Spleen (tissue), 11 donors: ENCODE measurements around the gene PSD2. TPM values are rescaled to one million over a fixed set of nuclear protein-coding genes. Genes with fewer than 3 reads are reported as not detected.

Experiments
- DNase-seq: peaks from one replicate; pipeline ENCODE4 v3.0.0-alpha.2; 2020
- H3K27ac ChIP-seq, 8 donors: fragments of 200-600 bp; sonication (generic) in 7 of 8; 1 replicate in 4 of 8; 2 replicates in 4 of 8; pipeline versions ENCODE4 v1.5.0 to v1.8.0; 2016 to 2021; ENCODE audit warnings: inconsistent platforms in 4 of 8, mild to moderate bottlenecking in 4 of 8, moderate library complexity in 1 of 8
- H3K27me3 ChIP-seq, 7 donors: fragments of 200-600 bp; sonication (generic) in 6 of 7; replicated peaks in 1 of 7; 1 replicate in 4 of 7; 2 replicates in 3 of 7; pipeline versions ENCODE4 v1.5.0 to v1.8.0; 2016 to 2021; ENCODE audit warnings: inconsistent platforms in 3 of 7, mild to moderate bottlenecking in 1 of 7
- H3K36me3 ChIP-seq, 6 donors: fragments of 200-600 bp; sonication (generic) in 5 of 6; 1 replicate in 4 of 6; 2 replicates in 2 of 6; pipeline versions ENCODE4 v1.5.0 to v1.8.0; 2016 to 2021; ENCODE audit warnings: inconsistent platforms in 2 of 6
- H3K4me1 ChIP-seq, 6 donors: fragments of 200-600 bp; sonication (generic) in 5 of 6; 1 replicate in 3 of 6; 2 replicates in 3 of 6; pipeline versions ENCODE4 v1.5.0 to v1.8.0; 2016 to 2021; ENCODE audit warnings: inconsistent platforms in 3 of 6
- H3K4me3 ChIP-seq, 8 donors: fragments of 200-600 bp; sonication (generic) in 7 of 8; 1 replicate in 4 of 8; 2 replicates in 4 of 8; pipeline versions ENCODE4 v1.5.0 to v1.8.0; 2016 to 2021; ENCODE audit warnings: inconsistent platforms in 4 of 8, mild to moderate bottlenecking in 4 of 8, moderate library complexity in 2 of 8
- H3K9me3 ChIP-seq, 8 donors: fragments of 200-600 bp; sonication (generic) in 7 of 8; 1 replicate in 4 of 8; 2 replicates in 4 of 8; pipeline versions ENCODE4 v1.5.0 to v1.8.0; 2016 to 2021; ENCODE audit warnings: inconsistent platforms in 4 of 8
- CTCF ChIP-seq, 11 experiments: fragments of 200-600 bp in 7 of 11; fragments of 450-650 bp in 4 of 11; sonication (generic) in 4 of 11; IDR thresholded peaks in 8 of 11; conservative IDR thresholded peaks in 3 of 11; 1 replicate in 7 of 11; 2 replicates in 4 of 11; pipeline versions ENCODE4 v1.4.0 to v1.8.0; 2016 to 2021; ENCODE audit warnings: antibody characterized with exemption in 11 of 11, inconsistent platforms in 4 of 11, mild to moderate bottlenecking in 1 of 11
- POLR2A ChIP-seq, 3 donors: fragments of 450-650 bp; IDR thresholded peaks; one replicate each; pipeline ENCODE4 v1.5.1; 2017; ENCODE audit warnings: antibody characterized with exemption in 3 of 3, mild to moderate bottlenecking in 1 of 3
- POLR2AphosphoS5 ChIP-seq, 3 donors: sonication (generic); formaldehyde crosslinking; IDR thresholded peaks; one replicate each; pipeline ENCODE4 v1.5.1; 2017; ENCODE audit warnings: antibody characterized with exemption in 3 of 3
- WGBS, 5 donors: extraction: QIAGEN DNeasy Blood & Tissue Kit in 3 of 5; methylation state at CpG; one replicate each; pipeline versions ENCODE4 v1.1.5 to v1.1.7; 2013 to 2018; 5-methylcytosine and 5-hydroxymethylcytosine counted together
- intact Hi-C: fragments of 100-400 bp; cut with DNase I; formaldehyde crosslinking; loops from one replicate; pipeline ENCODE4 v1.15.0; 2023; ENCODE audit warnings: low total_unique reads
- polyA plus RNA-seq, 3 donors: library from polyadenylated mRNA; stranded (reverse); fragments of 200-250 nt; gene quantifications; one replicate each; pipeline ENCODE4 v1.2.1, GENCODE V29; 2013
- total RNA-seq, 7 donors: library from RNA; depleted of rRNA in 3 of 7; stranded (reverse); fragments of >200 nt in 3 of 7; fragmentation: NEBNext Ultra II Directional in 4 of 7; extraction: Animal tissue kit (Norgen Biotek cat#: 25700) in 4 of 7; gene quantifications; one replicate each; pipeline versions ENCODE4 v1.1.0 to v1.2.1, GENCODE V29; 2016 to 2021
- donor health status: healthy with polysubstance abuse.
- donor health status: DM: no; HTN: no; CAD: no; lungs with moderate emphysema.
- donor health status: DM: no; HTN: no; CAD: no.
- donor health status: Bipolar disorder and iron deficiency.
- donor health status: healthy.
- donor health status: DM: no; HTN: no; CAD: no.
- donor health status: DM: yes; HTN: yes; CAD: no.

The PSD2 gene
- total and polyA plus RNA-seq, 10 donors, result 0.03 to 0.42 (median 0.21) TPM; not detected in 1

DNA sequence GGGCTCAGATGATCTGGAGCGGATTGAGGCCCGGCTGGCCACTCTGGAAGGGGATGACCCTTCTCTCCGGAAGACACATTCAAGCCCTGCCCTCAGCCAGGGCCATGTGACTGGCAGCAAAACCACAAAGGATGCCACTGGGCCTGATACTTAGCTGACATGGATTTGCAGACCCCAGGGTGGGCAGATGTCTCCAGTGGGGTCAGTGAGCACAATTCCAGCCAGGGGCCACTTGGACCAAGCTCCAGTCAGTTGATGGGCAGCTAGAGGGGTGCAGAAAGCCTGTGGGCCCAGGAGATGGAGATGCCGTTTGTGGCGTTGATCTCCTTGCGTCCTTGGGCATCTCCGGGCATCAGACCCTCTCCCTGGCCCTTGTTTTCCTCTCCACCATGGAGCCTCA is 46.7 kb downstream of the PSD2 start:
- no peak overlapping the region for H3K4me3 ChIP-seq
- no peaks in the 10 kb centered on the region for H3K36me3 ChIP-seq
- TF ChIP-seq POLR2A (IDR thresholded peaks at IDR 0.05), result no peak
- no peak for TF ChIP-seq CTCF (IDR thresholded peaks at IDR 0.05 in 8 of 11, conservative IDR thresholded peaks at IDR 0.05 in 3 of 11)
- no peak for TF ChIP-seq POLR2AphosphoS5 (IDR thresholded peaks at IDR 0.05)
- H3K4me1 ChIP-seq, result peaks cover 0 to 18% (median 5%) of the 10 kb centered on the region in 6 donors
- intact Hi-C loops, result no loop called here
- WGBS, 5 donors, result 84 to 98% (median 88%) methylated on average over 7 of the region's 7 CpGs
- DNase-seq, result peak; percentile 52
- H3K27me3 ChIP-seq, result peaks cover 0 to 19% (median 0%) of the 10 kb centered on the region in 7 donors
- H3K9me3 ChIP-seq, result no peaks in the 10 kb centered on the region
- H3K27ac ChIP-seq, result no peak overlapping the region

DNA sequence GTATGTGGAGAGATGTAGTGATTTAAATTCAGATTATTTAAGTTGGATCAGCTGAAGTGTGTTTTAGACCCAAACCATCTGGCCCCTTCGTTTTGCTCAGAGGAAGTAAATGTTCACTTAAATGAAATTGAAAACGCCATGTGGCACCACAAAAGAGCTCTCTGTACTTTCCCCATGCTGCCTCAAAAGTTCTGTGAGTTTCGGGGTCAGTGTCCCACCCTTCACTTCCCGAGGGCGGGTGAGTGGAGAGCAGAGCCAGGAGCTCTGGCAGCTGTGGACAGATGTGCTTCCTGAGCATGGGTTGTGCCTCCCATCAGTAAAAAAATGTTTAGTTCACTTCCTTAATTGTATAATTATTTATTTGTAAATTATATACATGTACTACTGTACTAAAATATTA is 48.4 kb downstream of the PSD2 start:
- Histone ChIP-seq H3K27ac (no peak overlapping the region), H3K4me1 (peaks cover 0 to 32% (median 16%) of the 10 kb centered on the region in 6 donors), H3K4me3 (no peak overlapping the region), H3K36me3 (no peaks in the 10 kb centered on the region), H3K9me3 (no peaks in the 10 kb centered on the region), H3K27me3 (peaks cover 0 to 34% (median 0%) of the 10 kb centered on the region in 7 donors)
- intact Hi-C loops, result loop anchor here (2.0 kb wide), 1 partner anchor 123 kb away; no protein-coding TSS in a partner anchor
- 15 to 27% (median 18%) methylated on average over 5 of the region's 5 CpGs for WGBS, 5 donors
- DNase-seq, result no peak
- TF ChIP-seq CTCF (IDR thresholded peaks at IDR 0.05 in 8 of 11, conservative IDR thresholded peaks at IDR 0.05 in 3 of 11), result no peak
- TF ChIP-seq POLR2A (IDR thresholded peaks at IDR 0.05), result no peak
- TF ChIP-seq POLR2AphosphoS5 (IDR thresholded peaks at IDR 0.05), result no peak

DNA sequence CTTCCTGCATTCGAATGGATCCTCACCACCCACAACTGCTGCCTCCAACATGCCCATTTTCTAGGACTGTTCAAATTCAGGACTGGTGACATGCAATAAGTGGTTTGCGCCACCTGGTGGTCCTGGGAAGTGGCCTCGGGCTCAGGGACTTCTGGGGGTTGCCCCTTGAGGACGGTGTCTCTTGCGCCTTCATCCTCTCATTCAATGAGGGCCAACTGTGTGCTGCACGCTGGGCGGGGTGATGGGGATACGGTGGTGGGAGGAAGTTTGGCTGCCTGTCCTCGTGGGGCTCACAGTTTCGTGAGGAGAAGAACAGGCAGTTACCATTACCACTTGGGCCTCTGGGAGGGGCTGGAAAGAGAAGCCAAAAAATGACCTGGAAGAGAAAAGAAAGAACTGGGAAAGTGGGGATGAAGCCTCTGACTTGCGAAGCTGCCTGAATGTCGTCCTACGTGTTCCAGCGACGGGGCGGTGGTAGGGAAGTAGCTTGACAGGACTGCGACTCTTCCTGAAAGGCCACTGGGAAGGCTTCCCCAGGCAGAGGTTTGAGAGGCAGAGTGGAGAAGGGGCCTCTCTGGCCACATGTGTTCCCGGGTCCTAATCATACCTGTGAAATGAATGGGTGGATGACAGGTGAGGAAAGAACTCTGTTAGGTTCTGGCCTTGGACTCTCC is 49.0 kb downstream of the PSD2 start:
- intact Hi-C loops, result loop anchor here (2.0 to 5.0 kb wide), 2 partner anchors 57 to 122 kb away; no protein-coding TSS in a partner anchor
- peak; percentile 90 for DNase-seq
- WGBS, 5 donors, result 45 to 53% (median 50%) methylated on average over 18 of the region's 18 CpGs
- H3K9me3 ChIP-seq, result no peaks in the 10 kb centered on the region
- peak; percentile 59 to 85 (median 73) for TF ChIP-seq CTCF (IDR thresholded peaks at IDR 0.05 in 8 of 11, conservative IDR thresholded peaks at IDR 0.05 in 3 of 11)
- no peak for TF ChIP-seq POLR2A (IDR thresholded peaks at IDR 0.05)
- TF ChIP-seq POLR2AphosphoS5 (IDR thresholded peaks at IDR 0.05), result no peak
- no peak overlapping the region for H3K27ac ChIP-seq
- no peak overlapping the region for H3K4me3 ChIP-seq
- no peaks in the 10 kb centered on the region for H3K36me3 ChIP-seq
- H3K27me3 ChIP-seq, result peaks cover 0 to 34% (median 0%) of the 10 kb centered on the region in 7 donors
- peaks cover 0 to 38% (median 20%) of the 10 kb centered on the region in 6 donors for H3K4me1 ChIP-seq
